ENCODE results near the gene USB1.

DNA sequence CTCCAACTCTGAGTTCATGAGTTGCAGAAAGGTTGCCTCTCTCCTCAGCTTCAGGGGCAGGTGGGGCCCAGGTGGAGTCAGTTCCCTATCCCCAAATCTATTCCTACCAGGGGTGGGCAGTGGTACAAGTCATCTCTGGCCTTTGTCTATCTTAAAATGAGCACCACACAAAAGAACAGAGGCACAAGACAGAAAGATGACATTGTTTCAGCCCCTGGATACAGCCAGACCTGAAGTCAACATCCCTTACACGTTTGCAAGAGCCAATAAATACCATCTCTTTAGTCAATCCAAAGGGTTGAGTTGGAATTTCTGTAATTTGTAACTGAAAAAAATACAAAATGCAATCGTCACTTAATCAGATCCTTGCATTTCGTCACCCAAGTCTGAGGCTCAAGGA lies 56.6 kb downstream of the USB1 start:
- TF ChIP-seq, protein P1, sequence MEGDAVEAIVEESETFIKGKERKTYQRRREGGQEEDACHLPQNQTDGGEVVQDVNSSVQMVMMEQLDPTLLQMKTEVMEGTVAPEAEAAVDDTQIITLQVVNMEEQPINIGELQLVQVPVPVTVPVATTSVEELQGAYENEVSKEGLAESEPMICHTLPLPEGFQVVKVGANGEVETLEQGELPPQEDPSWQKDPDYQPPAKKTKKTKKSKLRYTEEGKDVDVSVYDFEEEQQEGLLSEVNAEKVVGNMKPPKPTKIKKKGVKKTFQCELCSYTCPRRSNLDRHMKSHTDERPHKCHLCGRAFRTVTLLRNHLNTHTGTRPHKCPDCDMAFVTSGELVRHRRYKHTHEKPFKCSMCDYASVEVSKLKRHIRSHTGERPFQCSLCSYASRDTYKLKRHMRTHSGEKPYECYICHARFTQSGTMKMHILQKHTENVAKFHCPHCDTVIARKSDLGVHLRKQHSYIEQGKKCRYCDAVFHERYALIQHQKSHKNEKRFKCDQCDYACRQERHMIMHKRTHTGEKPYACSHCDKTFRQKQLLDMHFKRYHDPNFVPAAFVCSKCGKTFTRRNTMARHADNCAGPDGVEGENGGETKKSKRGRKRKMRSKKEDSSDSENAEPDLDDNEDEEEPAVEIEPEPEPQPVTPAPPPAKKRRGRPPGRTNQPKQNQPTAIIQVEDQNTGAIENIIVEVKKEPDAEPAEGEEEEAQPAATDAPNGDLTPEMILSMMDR (IDR thresholded peaks at IDR 0.05; ENCODE audit: low read depth, low read length, missing input control) = no peak
- TF ChIP-seq FOXA1 (IDR thresholded peaks at IDR 0.05) (no peak), JUND (IDR thresholded peaks at IDR 0.05) (no peak)

All from liver (tissue), 3 donors.